H7 (cell line): ENCODE data around the gene TMCC2. TPM values are rescaled to one million over a fixed set of nuclear protein-coding genes. Genes with fewer than 3 reads are reported as not detected.
A peak's percentile ranks its signal among the peaks of the same experiment; 100 is the strongest.
"Not testable (repeated sequence)": the region's sequence is repeated elsewhere in the genome, so short reads cannot be mapped to it uniquely, and the experiment has no call there.

Experiments used
- DNase-seq: peaks from one replicate; pipeline ENCODE4 v3.0.0; 2012
- H3K27me3 ChIP-seq: 2 replicates; pipeline ENCODE4 v1.6.0; 2011; ENCODE audit warnings: mild to moderate bottlenecking, low read length; ENCODE audit not compliant: control insufficient read depth, insufficient read depth
- H3K36me3 ChIP-seq: replicated peaks from 2 replicates; pipeline ENCODE4 v1.5.1; 2011; ENCODE audit warnings: low read length; ENCODE audit not compliant: control insufficient read depth, insufficient read depth
- H3K4me3 ChIP-seq: 2 replicates; pipeline ENCODE4 v1.5.1; 2011; ENCODE audit warnings: low read depth, mild to moderate bottlenecking, control low read depth, low read length, moderate library complexity; ENCODE audit not compliant: insufficient read depth
- total RNA-seq: library from RNA; depleted of rRNA; stranded (reverse); fragments of >200 nt; shearing (Covaris generic); gene quantifications from 2 replicates; pipeline ENCODE4 v1.2.3, GENCODE V29; 2014; rRNA removed

Gene TMCC2
- total RNA-seq: 13.6 and 19.3 TPM in 2 replicates

- H3K36me3 ChIP-seq: no peaks in the 10 kb centered on the region; the same call in 1 of the 2 replicates
- peak; percentile 99 for DNase-seq
- H3K4me3 ChIP-seq: peak within 1 kb of the TSS; percentile 70
- H3K27me3 ChIP-seq: peaks cover 8% of the 10 kb centered on the region
Measured at GRCh38 chr1:205227584-205228013, at the start of gene TMCC2. TSS of gene TMCC2 (plus strand) at chr1:205227946. CDS start at chr1:205228565, 619 bp downstream.

GRCh38 chr1:205179842-205180241, 47.9 kb upstream of the TMCC2 start:
- Histone ChIP-seq H3K36me3 (no peaks in the 10 kb centered on the region; the same call in 1 of the 2 replicates), H3K27me3 (no peaks in the 10 kb centered on the region), H3K4me3 (no peak overlapping the region)
- no peak for DNase-seq

- H3K4me3 ChIP-seq, DNase-seq: not testable (repeated sequence)
Measured at GRCh38 chr1:205180331-205180730, 47.4 kb upstream of the TMCC2 start.

GRCh38 chr1:205182930-205183329, 44.8 kb upstream of the TMCC2 start:
- Histone ChIP-seq H3K4me3 (no peak overlapping the region), H3K27me3 (no peaks in the 10 kb centered on the region), H3K36me3 (no peaks in the 10 kb centered on the region)
- DNase-seq: no peak

More at GRCh38 chr1:205180331-205180730, 47.4 kb upstream of the TMCC2 start:
- H3K27me3 ChIP-seq, H3K36me3 ChIP-seq: not testable (repeated sequence)

GRCh38 chr1:205183676-205184335, 43.9 kb upstream of the TMCC2 start:
- Histone ChIP-seq H3K36me3 (no peaks in the 10 kb centered on the region), H3K4me3 (no peak overlapping the region), H3K27me3 (no peaks in the 10 kb centered on the region)
- no peak for DNase-seq

GRCh38 chr1:205186191-205186590, 41.6 kb upstream of the TMCC2 start:
- DNase-seq: no peak
- no peaks in the 10 kb centered on the region for H3K27me3 ChIP-seq
- H3K4me3 ChIP-seq: no peak overlapping the region
- no peaks in the 10 kb centered on the region for H3K36me3 ChIP-seq

GRCh38 chr1:205187420-205187819, 40.3 kb upstream of the TMCC2 start:
- Histone ChIP-seq H3K4me3 (no peak overlapping the region), H3K27me3 (no peaks in the 10 kb centered on the region)
- DNase-seq: no peak

GRCh38 chr1:205188098-205188497, 39.6 kb upstream of the TMCC2 start:
- Histone ChIP-seq H3K4me3 (no peak overlapping the region), H3K27me3 (no peaks in the 10 kb centered on the region), H3K36me3 (no peaks in the 10 kb centered on the region)
- no peak for DNase-seq

More at GRCh38 chr1:205187420-205187819, 40.3 kb upstream of the TMCC2 start:
- H3K36me3 ChIP-seq: no peaks in the 10 kb centered on the region

- H3K27me3 ChIP-seq: no peaks in the 10 kb centered on the region
- DNase-seq: no peak
- no peak overlapping the region for H3K4me3 ChIP-seq
- H3K36me3 ChIP-seq: no peaks in the 10 kb centered on the region
Measured at GRCh38 chr1:205188596-205188995, 39.1 kb upstream of the TMCC2 start.

- Histone ChIP-seq H3K4me3 (no peak overlapping the region), H3K36me3 (no peaks in the 10 kb centered on the region), H3K27me3 (no peaks in the 10 kb centered on the region)
- DNase-seq: no peak
Measured at GRCh38 chr1:205189131-205189530, 38.6 kb upstream of the TMCC2 start.

- Histone ChIP-seq H3K27me3 (no peaks in the 10 kb centered on the region), H3K4me3 (no peak overlapping the region), H3K36me3 (no peaks in the 10 kb centered on the region)
- DNase-seq: no peak
Measured at GRCh38 chr1:205190845-205191577, 36.7 kb upstream of the TMCC2 start.

GRCh38 chr1:205191622-205192021, 36.1 kb upstream of the TMCC2 start:
- DNase-seq: peak; percentile 46
- Histone ChIP-seq H3K4me3 (no peak overlapping the region), H3K36me3 (no peaks in the 10 kb centered on the region), H3K27me3 (no peaks in the 10 kb centered on the region)

GRCh38 chr1:205192287-205192686, 35.5 kb upstream of the TMCC2 start:
- H3K4me3 ChIP-seq: no peak overlapping the region
- no peak for DNase-seq
- no peaks in the 10 kb centered on the region for H3K27me3 ChIP-seq
- H3K36me3 ChIP-seq: no peaks in the 10 kb centered on the region

- H3K4me3 ChIP-seq: no peak overlapping the region
- no peak for DNase-seq
- H3K36me3 ChIP-seq: no peaks in the 10 kb centered on the region
- no peaks in the 10 kb centered on the region for H3K27me3 ChIP-seq
Measured at GRCh38 chr1:205199090-205199930, 28.4 kb upstream of the TMCC2 start.
